WTC11 (cell line): Measurements from ENCODE around the gene PRKRIP1. TPM values are rescaled to one million over a fixed set of nuclear protein-coding genes. Genes with fewer than 3 reads are reported as not detected.

ENCODE experiments used
- ATAC-seq: fragments of 200-7000 bp; cut with Tn5 transposase; 2 replicates; pipeline ENCODE4 v1.10.0; 2021; ENCODE audit warnings: mild to moderate bottlenecking, moderate library complexity
- CTCF ChIA-PET: fragments of 300-600 bp; sonication (Branson Sonifier 250); formaldehyde crosslinking; loops from one replicate; lab custom pipeline; 2021; ENCODE audit warnings: antibody characterized with exemption; lab: Charles Lee
- POLR2A ChIA-PET: fragments of 350-600 bp; sonication (Branson Sonifier 250); formaldehyde crosslinking; loops from one replicate; lab custom pipeline; 2021; ENCODE audit warnings: antibody characterized with exemption; lab: Charles Lee
- DNase-seq: peaks from one replicate; pipeline ENCODE4 v3.0.0; 2021; ENCODE audit warnings: low spot score
- H3K27ac Mint-ChIP-seq: 2 replicates; pipeline ENCODE4 v1.8.0; 2021; ENCODE audit warnings: mixed read lengths
- H3K27me3 Mint-ChIP-seq: 2 replicates; pipeline ENCODE4 v1.8.0; 2021; ENCODE audit warnings: low read depth, mild to moderate bottlenecking, moderate library complexity, mixed read lengths
- H3K36me3 Mint-ChIP-seq: 2 replicates; pipeline ENCODE4 v1.8.0; 2021; ENCODE audit warnings: mixed read lengths
- H3K4me1 Mint-ChIP-seq: 2 replicates; pipeline ENCODE4 v1.8.0; 2022; ENCODE audit warnings: mixed read lengths
- H3K4me3 Mint-ChIP-seq: 2 replicates; pipeline ENCODE4 v1.8.0; 2021; ENCODE audit warnings: mild to moderate bottlenecking, moderate library complexity, mixed read lengths
- H3K9me3 Mint-ChIP-seq: 2 replicates; pipeline ENCODE4 v1.8.0; 2021; ENCODE audit warnings: mixed read lengths
- ESRRA ChIP-seq: sonication (generic); formaldehyde crosslinking; IDR thresholded peaks from 2 replicates; pipeline ENCODE4 v1.8.1; 2022; ENCODE audit warnings: mild to moderate bottlenecking, missing genetic modification reagents, borderline replicate concordance
- FOXJ3 ChIP-seq: sonication (generic); formaldehyde crosslinking; IDR thresholded peaks from 2 replicates; pipeline ENCODE4 v1.9.0; 2021; ENCODE audit warnings: missing genetic modification reagents, mild to moderate bottlenecking, borderline replicate concordance
- GABPB1 ChIP-seq: sonication (generic); formaldehyde crosslinking; IDR thresholded peaks from 2 replicates; pipeline ENCODE4 v1.8.1; 2023; ENCODE audit warnings: mild to moderate bottlenecking, missing genetic modification reagents
- GRHL2 ChIP-seq: fragments of 250-450 bp; sonication (Bioruptor Pico); IDR thresholded peaks from 2 replicates; pipeline ENCODE4 v1.8.0; 2022; ENCODE audit warnings: mild to moderate bottlenecking, moderate library complexity; ENCODE audit not compliant: insufficient replicate concordance, severe bottlenecking
- GTF2I ChIP-seq: fragments of 250-450 bp; sonication (Bioruptor Pico); conservative IDR thresholded peaks from 2 replicates; pipeline ENCODE4 v1.4.0; 2021; ENCODE audit warnings: mild to moderate bottlenecking
- JUN ChIP-seq: sonication (generic); formaldehyde crosslinking; IDR thresholded peaks from 2 replicates; pipeline ENCODE4 v1.8.0; 2023; ENCODE audit warnings: mild to moderate bottlenecking, missing genetic modification reagents
- NR2C2 ChIP-seq: sonication (generic); formaldehyde crosslinking; IDR thresholded peaks from 2 replicates; pipeline ENCODE4 v1.8.0; 2022; ENCODE audit warnings: mild to moderate bottlenecking, missing genetic modification reagents
- PRRX2 ChIP-seq: fragments of 250-450 bp; sonication (Bioruptor Pico); IDR thresholded peaks from 2 replicates; pipeline ENCODE4 v1.8.0; 2021; ENCODE audit warnings: mild to moderate bottlenecking
- SMAD3 ChIP-seq: sonication (generic); formaldehyde crosslinking; IDR thresholded peaks from 2 replicates; pipeline ENCODE4 v1.8.0; 2022; ENCODE audit warnings: missing genetic modification reagents, mild to moderate bottlenecking, borderline replicate concordance
- ZNF263 ChIP-seq: sonication (generic); formaldehyde crosslinking; IDR thresholded peaks from 2 replicates; pipeline ENCODE4 v1.8.1; 2022; ENCODE audit warnings: low read depth, mild to moderate bottlenecking, moderate library complexity, missing genetic modification reagents
- ZNF396 ChIP-seq: fragments of 250-450 bp; sonication (Bioruptor Pico); IDR thresholded peaks from 2 replicates; pipeline ENCODE4 v1.8.0; 2021; ENCODE audit warnings: mild to moderate bottlenecking, moderate library complexity, borderline replicate concordance
- ZNF423 ChIP-seq: fragments of 250-450 bp; sonication (Bioruptor Pico); IDR thresholded peaks from 2 replicates; pipeline ENCODE4 v2.1.2; 2022; ENCODE audit warnings: mild to moderate bottlenecking, moderate library complexity
- total RNA-seq: library from RNA; stranded (reverse); gene quantifications from 3 replicates; pipeline ENCODE4 v1.2.3, GENCODE V29; 2021
- TF ChIP-seq, protein P1 (sequence below): fragments of 250-450 bp; sonication (Bioruptor Pico); IDR thresholded peaks from 2 replicates; pipeline ENCODE4 v1.9.0; 2021; ENCODE audit warnings: mild to moderate bottlenecking, borderline replicate concordance
- TF ChIP-seq, protein P2 (sequence below): sonication (generic); formaldehyde crosslinking; conservative IDR thresholded peaks from 2 replicates; pipeline ENCODE4 v1.8.1; 2022; ENCODE audit warnings: mild to moderate bottlenecking, missing genetic modification reagents
- TF ChIP-seq, protein P3 (sequence below): sonication (generic); formaldehyde crosslinking; IDR thresholded peaks from 2 replicates; pipeline ENCODE4 v1.8.1; 2022; ENCODE audit warnings: low read depth, missing genetic modification reagents, borderline replicate concordance
- TF ChIP-seq, protein P4 (sequence below): sonication (generic); formaldehyde crosslinking; IDR thresholded peaks from 2 replicates; pipeline ENCODE4 v1.8.1; 2023; ENCODE audit warnings: mild to moderate bottlenecking, missing genetic modification reagents
- TF ChIP-seq, protein P5 (sequence below): sonication (generic); formaldehyde crosslinking; IDR thresholded peaks from 2 replicates; pipeline ENCODE4 v1.8.1; 2023; ENCODE audit warnings: mild to moderate bottlenecking, missing genetic modification reagents, moderate library complexity
- TF ChIP-seq, protein P6 (sequence below): sonication (generic); formaldehyde crosslinking; IDR thresholded peaks from 2 replicates; pipeline ENCODE4 v1.8.1; 2023; ENCODE audit warnings: mild to moderate bottlenecking, missing genetic modification reagents
- TF ChIP-seq, protein P7 (sequence below): sonication (generic); formaldehyde crosslinking; IDR thresholded peaks from 2 replicates; pipeline ENCODE4 v1.8.0; 2022; ENCODE audit warnings: mild to moderate bottlenecking, missing genetic modification reagents
- TF ChIP-seq, protein P8 (sequence below): sonication (generic); formaldehyde crosslinking; IDR thresholded peaks from 2 replicates; pipeline ENCODE4 v1.8.1; 2022; ENCODE audit warnings: mild to moderate bottlenecking, moderate library complexity, missing genetic modification reagents
- TF ChIP-seq, protein P9 (sequence below): sonication (generic); formaldehyde crosslinking; IDR thresholded peaks from 2 replicates; pipeline ENCODE4 v1.8.1; 2023; ENCODE audit warnings: mild to moderate bottlenecking, moderate library complexity, missing genetic modification reagents

Gene PRKRIP1
- total RNA-seq, 1 experiment from 2014 or later = 27.5 TPM

DNA sequence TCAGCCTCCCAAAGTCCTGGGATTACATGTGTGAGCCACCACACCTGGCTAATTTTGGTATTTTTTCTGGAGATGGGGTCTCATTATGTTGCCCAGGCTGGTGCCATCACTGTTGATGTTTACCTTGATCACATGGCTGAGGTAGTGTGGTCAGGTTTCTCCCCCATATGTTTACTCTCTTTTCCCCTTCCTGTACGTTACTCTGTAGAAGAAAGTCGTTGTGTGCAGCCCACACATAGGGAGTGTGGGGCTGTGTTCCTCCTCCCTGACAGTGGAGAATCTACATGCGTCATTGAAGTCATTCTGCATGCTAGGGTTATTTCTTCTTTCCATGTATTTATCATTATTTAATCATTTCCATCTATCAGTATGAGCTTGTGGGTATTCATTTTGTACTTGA is 20.9 kb downstream of the PRKRIP1 start (continued):
- no peak for TF ChIP-seq GABPB1 (CRISPR knock-in tag)
- no peak for TF ChIP-seq NR2C2 (CRISPR knock-in tag)
- no peak for TF ChIP-seq GTF2I
- TF ChIP-seq, protein P1, sequence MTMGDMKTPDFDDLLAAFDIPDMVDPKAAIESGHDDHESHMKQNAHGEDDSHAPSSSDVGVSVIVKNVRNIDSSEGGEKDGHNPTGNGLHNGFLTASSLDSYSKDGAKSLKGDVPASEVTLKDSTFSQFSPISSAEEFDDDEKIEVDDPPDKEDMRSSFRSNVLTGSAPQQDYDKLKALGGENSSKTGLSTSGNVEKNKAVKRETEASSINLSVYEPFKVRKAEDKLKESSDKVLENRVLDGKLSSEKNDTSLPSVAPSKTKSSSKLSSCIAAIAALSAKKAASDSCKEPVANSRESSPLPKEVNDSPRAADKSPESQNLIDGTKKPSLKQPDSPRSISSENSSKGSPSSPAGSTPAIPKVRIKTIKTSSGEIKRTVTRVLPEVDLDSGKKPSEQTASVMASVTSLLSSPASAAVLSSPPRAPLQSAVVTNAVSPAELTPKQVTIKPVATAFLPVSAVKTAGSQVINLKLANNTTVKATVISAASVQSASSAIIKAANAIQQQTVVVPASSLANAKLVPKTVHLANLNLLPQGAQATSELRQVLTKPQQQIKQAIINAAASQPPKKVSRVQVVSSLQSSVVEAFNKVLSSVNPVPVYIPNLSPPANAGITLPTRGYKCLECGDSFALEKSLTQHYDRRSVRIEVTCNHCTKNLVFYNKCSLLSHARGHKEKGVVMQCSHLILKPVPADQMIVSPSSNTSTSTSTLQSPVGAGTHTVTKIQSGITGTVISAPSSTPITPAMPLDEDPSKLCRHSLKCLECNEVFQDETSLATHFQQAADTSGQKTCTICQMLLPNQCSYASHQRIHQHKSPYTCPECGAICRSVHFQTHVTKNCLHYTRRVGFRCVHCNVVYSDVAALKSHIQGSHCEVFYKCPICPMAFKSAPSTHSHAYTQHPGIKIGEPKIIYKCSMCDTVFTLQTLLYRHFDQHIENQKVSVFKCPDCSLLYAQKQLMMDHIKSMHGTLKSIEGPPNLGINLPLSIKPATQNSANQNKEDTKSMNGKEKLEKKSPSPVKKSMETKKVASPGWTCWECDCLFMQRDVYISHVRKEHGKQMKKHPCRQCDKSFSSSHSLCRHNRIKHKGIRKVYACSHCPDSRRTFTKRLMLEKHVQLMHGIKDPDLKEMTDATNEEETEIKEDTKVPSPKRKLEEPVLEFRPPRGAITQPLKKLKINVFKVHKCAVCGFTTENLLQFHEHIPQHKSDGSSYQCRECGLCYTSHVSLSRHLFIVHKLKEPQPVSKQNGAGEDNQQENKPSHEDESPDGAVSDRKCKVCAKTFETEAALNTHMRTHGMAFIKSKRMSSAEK (CRISPR knock-in tag) = no peak
- TF ChIP-seq ZNF396 (CRISPR knock-in tag) = no peak

DNA sequence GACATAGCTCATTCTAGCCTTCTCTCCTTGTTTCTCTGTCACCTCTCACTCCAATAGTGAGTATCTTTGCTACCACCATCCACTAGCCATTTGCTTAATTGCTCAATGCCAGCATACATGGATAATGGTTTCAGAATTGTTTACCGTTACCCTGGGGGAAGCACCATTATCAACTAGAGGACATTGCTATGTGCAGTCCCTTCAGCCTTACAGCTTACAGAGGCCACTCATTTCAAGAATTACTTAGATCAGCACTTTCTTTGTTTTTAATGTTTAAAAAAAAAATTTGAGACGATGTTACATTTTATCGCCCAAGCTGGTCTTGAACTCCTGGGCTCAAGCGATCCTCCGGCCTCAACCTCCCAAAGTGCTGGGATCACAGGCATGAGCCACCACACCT is 22.4 kb downstream of the PRKRIP1 start:
- H3K4me3 Mint-ChIP-seq = no peak overlapping the region
- H3K27ac Mint-ChIP-seq = no peak overlapping the region
- H3K4me1 Mint-ChIP-seq = no peaks in the 10 kb centered on the region
- peaks cover 30% of the 10 kb centered on the region for H3K36me3 Mint-ChIP-seq
- POLR2A ChIA-PET = no interaction called here
- no peak for DNase-seq
- CTCF ChIA-PET = no interaction called here
- no peaks in the 10 kb centered on the region for H3K9me3 Mint-ChIP-seq
- ATAC-seq = no peak
- H3K27me3 Mint-ChIP-seq = no peaks in the 10 kb centered on the region
- no peak for TF ChIP-seq GRHL2 (CRISPR knock-in tag)
- TF ChIP-seq ZNF263 (CRISPR knock-in tag) = no peak
- TF ChIP-seq FOXJ3 (CRISPR knock-in tag) = no peak
- TF ChIP-seq, protein P2, sequence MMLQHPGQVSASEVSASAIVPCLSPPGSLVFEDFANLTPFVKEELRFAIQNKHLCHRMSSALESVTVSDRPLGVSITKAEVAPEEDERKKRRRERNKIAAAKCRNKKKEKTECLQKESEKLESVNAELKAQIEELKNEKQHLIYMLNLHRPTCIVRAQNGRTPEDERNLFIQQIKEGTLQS (CRISPR knock-in tag) = no peak
- no peak for TF ChIP-seq JUN (CRISPR knock-in tag)
- TF ChIP-seq, protein P3, sequence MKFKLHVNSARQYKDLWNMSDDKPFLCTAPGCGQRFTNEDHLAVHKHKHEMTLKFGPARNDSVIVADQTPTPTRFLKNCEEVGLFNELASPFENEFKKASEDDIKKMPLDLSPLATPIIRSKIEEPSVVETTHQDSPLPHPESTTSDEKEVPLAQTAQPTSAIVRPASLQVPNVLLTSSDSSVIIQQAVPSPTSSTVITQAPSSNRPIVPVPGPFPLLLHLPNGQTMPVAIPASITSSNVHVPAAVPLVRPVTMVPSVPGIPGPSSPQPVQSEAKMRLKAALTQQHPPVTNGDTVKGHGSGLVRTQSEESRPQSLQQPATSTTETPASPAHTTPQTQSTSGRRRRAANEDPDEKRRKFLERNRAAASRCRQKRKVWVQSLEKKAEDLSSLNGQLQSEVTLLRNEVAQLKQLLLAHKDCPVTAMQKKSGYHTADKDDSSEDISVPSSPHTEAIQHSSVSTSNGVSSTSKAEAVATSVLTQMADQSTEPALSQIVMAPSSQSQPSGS (CRISPR knock-in tag) = no peak
- TF ChIP-seq, protein P4, sequence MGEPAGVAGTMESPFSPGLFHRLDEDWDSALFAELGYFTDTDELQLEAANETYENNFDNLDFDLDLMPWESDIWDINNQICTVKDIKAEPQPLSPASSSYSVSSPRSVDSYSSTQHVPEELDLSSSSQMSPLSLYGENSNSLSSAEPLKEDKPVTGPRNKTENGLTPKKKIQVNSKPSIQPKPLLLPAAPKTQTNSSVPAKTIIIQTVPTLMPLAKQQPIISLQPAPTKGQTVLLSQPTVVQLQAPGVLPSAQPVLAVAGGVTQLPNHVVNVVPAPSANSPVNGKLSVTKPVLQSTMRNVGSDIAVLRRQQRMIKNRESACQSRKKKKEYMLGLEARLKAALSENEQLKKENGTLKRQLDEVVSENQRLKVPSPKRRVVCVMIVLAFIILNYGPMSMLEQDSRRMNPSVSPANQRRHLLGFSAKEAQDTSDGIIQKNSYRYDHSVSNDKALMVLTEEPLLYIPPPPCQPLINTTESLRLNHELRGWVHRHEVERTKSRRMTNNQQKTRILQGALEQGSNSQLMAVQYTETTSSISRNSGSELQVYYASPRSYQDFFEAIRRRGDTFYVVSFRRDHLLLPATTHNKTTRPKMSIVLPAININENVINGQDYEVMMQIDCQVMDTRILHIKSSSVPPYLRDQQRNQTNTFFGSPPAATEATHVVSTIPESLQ (CRISPR knock-in tag) = no peak
- TF ChIP-seq ESRRA (CRISPR knock-in tag) = no peak
- TF ChIP-seq, protein P5, sequence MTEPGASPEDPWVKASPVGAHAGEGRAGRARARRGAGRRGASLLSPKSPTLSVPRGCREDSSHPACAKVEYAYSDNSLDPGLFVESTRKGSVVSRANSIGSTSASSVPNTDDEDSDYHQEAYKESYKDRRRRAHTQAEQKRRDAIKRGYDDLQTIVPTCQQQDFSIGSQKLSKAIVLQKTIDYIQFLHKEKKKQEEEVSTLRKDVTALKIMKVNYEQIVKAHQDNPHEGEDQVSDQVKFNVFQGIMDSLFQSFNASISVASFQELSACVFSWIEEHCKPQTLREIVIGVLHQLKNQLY (CRISPR knock-in tag) = no peak
- TF ChIP-seq, protein P6, sequence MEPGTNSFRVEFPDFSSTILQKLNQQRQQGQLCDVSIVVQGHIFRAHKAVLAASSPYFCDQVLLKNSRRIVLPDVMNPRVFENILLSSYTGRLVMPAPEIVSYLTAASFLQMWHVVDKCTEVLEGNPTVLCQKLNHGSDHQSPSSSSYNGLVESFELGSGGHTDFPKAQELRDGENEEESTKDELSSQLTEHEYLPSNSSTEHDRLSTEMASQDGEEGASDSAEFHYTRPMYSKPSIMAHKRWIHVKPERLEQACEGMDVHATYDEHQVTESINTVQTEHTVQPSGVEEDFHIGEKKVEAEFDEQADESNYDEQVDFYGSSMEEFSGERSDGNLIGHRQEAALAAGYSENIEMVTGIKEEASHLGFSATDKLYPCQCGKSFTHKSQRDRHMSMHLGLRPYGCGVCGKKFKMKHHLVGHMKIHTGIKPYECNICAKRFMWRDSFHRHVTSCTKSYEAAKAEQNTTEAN (CRISPR knock-in tag) = no peak
- TF ChIP-seq PRRX2 (CRISPR knock-in tag) = no peak
- no peak for TF ChIP-seq SMAD3 (CRISPR knock-in tag)
- TF ChIP-seq, protein P7, sequence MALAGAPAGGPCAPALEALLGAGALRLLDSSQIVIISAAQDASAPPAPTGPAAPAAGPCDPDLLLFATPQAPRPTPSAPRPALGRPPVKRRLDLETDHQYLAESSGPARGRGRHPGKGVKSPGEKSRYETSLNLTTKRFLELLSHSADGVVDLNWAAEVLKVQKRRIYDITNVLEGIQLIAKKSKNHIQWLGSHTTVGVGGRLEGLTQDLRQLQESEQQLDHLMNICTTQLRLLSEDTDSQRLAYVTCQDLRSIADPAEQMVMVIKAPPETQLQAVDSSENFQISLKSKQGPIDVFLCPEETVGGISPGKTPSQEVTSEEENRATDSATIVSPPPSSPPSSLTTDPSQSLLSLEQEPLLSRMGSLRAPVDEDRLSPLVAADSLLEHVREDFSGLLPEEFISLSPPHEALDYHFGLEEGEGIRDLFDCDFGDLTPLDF (CRISPR knock-in tag) = no peak
- TF ChIP-seq, protein P8, sequence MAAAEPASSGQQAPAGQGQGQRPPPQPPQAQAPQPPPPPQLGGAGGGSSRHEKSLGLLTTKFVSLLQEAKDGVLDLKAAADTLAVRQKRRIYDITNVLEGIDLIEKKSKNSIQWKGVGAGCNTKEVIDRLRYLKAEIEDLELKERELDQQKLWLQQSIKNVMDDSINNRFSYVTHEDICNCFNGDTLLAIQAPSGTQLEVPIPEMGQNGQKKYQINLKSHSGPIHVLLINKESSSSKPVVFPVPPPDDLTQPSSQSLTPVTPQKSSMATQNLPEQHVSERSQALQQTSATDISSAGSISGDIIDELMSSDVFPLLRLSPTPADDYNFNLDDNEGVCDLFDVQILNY (CRISPR knock-in tag) = no peak
- TF ChIP-seq ZNF423 = no peak
- TF ChIP-seq, protein P9, sequence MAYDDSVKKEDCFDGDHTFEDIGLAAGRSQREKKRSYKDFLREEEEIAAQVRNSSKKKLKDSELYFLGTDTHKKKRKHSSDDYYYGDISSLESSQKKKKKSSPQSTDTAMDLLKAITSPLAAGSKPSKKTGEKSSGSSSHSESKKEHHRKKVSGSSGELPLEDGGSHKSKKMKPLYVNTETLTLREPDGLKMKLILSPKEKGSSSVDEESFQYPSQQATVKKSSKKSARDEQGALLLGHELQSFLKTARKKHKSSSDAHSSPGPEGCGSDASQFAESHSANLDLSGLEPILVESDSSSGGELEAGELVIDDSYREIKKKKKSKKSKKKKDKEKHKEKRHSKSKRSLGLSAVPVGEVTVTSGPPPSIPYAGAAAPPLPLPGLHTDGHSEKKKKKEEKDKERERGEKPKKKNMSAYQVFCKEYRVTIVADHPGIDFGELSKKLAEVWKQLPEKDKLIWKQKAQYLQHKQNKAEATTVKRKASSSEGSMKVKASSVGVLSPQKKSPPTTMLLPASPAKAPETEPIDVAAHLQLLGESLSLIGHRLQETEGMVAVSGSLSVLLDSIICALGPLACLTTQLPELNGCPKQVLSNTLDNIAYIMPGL (CRISPR knock-in tag) = no peak
